ENCODE results near the gene TRPC3.

Gene TRPC3

DNA sequence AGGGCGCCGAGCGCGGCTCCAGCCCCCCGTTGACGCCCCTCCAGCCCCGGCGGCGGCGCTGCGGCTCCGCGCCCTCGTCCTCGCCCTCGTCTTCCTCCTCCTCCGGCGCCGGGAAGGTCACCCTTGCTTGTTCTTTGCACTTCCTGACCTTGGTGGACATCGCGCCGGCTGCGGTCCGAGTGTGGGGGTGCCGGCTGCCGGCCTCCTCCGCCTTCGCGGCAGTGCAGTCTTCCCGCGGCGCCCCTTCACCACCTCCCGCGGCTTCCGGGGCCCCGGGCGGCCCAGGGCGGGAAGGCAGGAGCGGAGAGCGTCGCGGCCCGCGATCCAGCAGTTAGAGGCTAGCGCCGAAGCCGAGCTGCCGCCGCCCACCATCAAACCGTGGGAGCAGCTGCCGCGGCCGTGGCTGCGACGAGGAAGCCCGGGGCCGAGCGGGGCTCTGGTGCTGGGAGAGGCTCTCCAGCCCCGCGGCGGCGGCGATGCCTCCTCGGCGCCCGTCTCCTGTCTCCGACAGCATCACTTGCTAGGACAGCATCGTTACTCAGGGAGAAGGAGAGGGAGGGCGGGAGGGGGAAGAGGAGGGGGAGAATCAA is at the start of gene TRPC3:
Gene TRPC3 (minus strand): TSS at position 540 of the 590 bp plus-strand sequence. CDS start 380 bp downstream, at position 160.
- DNase-seq (ENCODE audit: low read depth in 3 of 3), result peak in 2 of 3 experiments; percentile 10 to 19

DNA sequence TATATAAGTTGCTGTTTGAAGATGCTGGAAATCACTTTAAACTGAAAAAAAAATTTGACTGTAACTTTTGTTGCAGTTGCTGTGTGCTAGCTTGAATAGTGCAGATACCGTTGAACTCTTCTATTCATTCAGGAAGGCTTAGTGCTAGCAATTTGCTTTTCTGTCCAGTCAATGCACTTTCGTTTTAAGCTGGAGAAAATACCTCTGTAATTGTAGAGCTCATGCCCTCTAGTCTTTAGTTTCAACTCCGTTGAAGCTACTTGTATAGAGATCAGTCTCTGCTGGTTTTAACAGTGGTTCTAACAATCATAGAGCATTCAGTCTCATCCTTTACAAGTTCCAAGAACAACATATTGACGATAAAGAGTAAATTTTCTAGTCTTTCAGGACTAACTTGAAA is 49.0 kb upstream of the TRPC3 start:
- no peak for DNase-seq (ENCODE audit: low read depth in 3 of 3)

DNA sequence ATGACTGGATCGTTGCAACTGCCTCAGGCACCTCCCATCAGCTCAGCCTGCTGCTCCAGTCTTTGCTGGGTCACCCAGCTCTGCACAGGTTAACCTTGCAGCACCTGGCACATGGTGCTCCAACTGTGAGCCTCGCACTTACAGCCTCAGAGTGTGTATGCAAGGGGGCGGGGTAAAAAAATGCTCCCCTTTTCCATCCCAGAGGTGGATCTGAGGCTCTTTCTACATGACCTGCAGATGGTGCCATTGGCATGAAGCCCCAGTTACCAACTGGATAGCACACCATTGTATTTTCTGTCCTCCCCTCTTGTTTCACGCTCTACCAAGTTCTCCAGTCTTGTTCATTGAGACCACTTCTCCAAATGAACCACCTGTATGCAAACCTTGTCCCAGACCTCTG is 46.2 kb upstream of the TRPC3 start:
- DNase-seq (ENCODE audit: low read depth in 3 of 3), result no peak

DNA sequence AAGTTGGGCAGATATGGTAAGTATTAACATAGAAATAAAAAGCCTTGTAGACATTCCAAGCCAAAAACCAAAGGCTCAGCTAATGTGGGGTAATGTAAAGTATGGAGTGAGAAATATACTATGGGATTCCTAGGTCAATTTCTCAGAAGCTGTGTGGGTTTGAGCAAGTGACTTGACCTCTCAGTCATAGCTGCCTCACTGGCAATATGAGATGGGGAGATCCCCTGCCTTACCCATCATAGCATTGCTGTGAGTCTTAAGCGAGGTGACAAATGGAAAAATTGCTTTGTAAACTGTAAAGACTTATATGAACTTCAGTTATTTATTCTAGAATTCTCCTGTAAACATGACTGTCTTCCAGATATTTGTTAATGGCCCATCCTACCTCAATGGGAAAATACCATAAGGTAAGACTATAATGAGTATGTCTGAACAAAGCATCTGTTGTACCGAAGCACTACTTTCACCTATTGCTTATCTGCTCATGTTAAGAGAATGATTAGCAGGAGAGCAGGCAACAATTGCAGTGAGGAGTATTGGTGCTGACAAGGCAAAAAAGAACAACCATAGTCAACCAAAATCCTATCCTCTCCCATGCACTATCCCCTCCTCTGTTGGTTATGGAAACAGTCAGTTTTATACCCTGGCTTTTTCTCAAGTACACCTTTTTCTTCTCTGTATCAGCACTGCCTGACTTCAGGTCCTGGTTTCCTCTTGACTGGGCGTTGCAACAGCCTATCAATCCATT is 44.1 kb upstream of the TRPC3 start:
- no peak for DNase-seq (ENCODE audit: low read depth in 3 of 3)

DNA sequence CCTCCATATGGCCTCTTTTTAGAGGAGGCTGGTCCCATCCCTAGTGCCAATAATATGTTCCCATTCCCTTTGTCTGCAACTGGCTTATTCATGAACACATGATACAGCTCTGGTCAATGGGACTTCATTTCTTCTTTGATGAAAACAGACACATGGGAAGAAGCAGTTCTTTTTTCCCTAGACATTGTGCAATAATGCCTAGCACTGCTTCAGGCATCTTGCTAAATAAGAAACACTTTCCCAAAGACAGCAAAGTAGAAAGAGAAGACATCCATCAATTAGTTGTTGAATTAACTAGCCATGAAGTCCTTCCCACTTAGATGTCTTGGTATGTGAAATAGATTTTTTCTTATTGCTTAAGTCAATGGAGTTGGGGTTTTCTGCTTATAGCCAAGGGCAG is 40.1 kb upstream of the TRPC3 start:
- DNase-seq (ENCODE audit: low read depth in 3 of 3), result no peak

DNA sequence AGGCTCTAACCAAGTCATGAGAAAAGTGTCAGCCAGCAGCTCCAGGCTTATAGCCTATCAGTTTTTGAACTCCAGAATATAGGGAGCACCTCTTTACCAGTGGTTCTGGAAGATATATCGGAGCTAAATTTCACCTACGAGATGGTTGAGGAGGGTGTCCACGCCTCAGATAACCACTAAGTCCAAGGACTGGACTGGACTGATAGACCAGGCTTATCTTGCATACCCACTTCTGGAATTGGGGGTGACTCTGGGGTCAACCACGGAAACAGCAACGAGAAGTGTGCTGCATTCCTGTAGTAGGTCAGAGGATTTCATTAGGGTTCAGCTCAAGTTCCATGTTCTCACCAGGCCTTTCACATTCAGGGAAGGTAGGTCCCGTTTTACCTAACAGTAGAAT is 38.6 kb upstream of the TRPC3 start:
- no peak for DNase-seq (ENCODE audit: low read depth in 3 of 3)

DNA sequence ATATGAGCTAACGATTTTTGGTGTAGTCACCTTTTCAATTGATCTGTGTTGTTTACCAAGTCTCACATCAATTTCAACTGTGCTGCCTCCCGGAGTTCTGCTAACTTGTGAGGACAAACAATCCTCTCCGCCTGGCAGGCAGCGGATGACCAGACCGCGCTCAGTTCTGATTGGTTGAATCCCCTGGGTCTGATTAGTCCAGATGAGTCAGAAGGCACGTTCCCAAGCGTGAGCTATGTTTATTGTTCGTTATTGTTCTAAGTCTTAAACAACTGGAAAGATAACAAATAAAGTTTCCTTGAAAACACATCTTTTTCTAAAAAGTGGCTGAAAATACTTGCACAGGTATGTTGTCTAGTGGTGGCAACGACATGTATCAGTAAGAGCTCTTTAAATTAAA is 37.9 kb upstream of the TRPC3 start:
- DNase-seq (ENCODE audit: low read depth in 3 of 3), result no peak

DNA sequence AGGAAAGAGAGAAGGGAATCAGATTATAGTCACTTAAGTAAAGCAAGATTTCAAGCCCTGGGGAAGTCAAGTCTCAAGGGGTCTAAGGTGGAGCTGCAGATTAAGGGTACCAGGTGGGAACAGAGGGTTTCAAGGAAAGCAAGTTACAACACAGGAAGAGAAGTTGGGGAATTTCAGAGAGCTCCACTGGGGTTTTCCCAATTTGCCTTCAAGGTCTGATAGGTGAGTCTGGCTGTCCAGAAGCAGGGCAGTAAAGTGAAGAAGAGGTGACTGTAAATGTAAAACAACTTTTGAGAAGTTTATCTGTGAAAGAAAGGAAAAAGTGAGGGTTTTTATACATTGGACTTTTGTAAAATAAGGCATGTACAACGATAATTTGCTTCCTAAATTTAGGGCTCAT is 37.1 kb upstream of the TRPC3 start:
- no peak for DNase-seq (ENCODE audit: low read depth in 3 of 3)

DNA sequence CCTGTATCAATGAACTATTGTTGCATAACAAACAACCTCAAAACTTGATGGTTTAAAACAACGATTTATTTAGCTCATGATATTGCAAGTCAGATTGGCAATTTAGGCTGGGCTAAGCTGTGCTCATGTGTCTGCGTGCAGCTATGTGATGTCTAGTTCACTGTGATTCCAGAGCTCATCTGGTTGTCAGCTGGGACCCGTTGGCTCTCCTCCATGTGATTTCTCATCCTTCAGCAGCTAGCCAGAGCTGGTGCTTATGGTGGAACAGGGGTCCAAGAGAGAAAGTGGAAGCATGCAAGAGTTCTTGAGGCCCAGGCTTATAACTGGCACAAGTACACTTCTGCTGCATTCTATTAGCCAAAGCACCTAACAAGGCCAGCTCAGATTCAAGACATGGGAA is 28.8 kb upstream of the TRPC3 start:
- DNase-seq (ENCODE audit: low read depth in 3 of 3), result no peak

DNA sequence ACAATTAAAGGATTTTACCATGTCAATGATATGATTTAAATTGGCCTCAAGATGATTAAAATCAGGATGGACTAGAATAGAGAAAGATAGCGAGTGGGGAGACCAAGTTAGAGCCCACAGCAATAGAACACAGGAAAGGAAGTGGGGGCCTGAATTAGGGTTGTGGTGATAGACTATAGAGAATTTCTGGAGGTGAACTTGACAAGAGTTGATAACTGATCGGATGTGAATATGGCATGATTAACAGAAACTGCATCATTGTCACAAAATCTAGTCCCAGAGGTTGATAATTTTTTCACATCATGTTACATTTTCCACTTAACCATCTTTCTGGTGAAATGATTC is 26.3 kb upstream of the TRPC3 start:
- DNase-seq (ENCODE audit: low read depth in 3 of 3), result no peak

DNA sequence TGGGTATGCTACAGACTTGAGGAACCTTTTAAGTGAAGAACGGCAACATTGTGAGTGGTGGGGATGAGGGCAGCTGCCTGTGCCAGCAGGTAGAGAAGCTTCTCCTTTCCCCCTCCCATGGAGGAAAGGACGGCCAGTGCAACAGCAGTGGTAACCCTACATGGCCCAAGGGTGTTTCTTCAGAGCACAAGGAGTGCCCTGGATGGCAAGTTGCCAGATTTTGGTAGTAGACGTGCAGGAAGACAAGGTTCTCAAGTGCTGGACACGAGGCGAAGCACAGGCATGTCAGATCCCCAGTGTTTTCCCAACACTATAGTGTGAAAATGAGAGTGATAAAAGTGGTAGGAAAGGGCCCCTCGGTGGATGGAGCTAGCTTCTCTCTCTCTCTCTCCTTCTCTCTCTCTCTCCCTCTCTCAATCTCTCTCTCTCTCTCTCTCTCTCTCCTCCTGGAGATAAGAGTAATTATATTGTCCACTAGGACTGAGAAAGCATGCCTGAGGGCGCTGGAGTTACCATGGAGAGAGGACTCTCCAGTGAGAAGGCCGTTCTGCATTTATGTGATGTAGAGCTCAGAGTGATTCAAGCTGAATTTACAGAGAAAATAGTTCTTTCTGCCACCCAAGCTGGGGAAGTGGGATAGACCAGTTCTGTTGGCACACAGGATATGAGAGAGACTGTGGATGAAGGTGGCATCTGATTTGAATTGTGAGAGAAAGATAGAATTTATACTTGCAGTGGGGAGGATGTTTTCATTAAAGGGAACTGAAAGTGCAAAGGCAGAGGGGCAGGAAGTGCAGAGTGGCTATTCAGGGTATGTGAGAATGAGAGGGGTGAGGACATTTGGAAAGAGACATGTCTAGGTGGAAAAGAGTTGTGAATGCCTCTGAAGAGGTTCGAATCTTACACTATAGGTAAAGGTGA is 25.7 kb upstream of the TRPC3 start:
- DNase-seq (ENCODE audit: low read depth in 3 of 3), result no peak

DNA sequence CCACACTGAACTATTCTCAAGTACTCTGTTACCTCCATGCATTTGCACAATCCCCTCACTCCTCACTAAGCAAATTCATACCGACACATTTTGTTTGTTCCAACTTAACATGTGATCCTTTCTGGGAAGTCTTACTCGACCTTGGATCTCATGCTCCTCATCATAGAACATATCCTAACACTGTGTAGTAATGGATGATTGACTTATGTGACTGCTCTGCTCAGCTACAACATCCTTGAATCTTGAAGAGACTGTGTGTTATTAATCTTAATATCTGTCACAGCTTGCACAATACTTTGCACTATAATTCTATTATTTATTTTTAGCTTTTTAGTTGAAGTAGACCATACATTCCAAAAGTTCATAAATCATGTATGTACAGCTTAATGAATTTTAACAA is 23.9 kb upstream of the TRPC3 start:
- DNase-seq (ENCODE audit: low read depth in 3 of 3), result no peak

DNA sequence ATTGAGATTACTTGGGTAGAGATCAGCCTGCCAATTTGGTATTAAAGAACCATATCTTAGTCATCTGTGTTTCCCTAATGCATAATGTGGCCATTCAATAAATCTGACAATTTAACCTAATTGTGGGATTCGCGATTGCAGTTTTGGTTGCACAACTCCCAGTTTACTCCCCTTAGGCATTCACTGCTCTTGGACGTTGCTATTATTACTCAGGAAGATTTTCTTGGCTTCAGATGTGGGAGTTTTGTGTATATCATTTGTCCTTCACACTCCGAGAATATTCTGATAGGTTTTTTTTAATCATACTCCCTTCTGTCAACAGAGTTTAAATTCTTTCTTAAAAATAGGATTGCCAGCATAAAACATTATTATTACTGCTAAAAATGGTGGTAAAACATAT is 22.0 kb upstream of the TRPC3 start:
- no peak for DNase-seq (ENCODE audit: low read depth in 3 of 3)

DNA sequence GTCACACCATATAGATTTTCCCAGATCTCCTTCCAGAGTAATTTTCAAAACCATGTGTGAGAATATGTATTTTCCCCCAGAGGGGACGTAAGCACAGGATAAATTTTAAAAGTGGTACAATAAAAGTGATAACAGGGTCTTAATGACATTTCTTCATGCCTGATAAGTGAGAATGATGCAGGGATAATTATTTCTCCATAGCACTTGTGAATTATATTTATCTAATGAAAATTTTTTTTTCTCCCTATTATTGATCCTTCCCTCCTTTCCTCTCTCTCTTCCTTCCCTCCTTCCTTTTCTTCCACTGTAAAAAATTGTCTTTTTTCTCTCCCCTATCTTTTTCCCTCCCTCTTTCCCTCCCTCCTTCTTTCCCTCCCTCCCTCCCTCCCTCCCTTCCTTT is 17.0 kb upstream of the TRPC3 start:
- no peak for DNase-seq (ENCODE audit: low read depth in 3 of 3)

DNA sequence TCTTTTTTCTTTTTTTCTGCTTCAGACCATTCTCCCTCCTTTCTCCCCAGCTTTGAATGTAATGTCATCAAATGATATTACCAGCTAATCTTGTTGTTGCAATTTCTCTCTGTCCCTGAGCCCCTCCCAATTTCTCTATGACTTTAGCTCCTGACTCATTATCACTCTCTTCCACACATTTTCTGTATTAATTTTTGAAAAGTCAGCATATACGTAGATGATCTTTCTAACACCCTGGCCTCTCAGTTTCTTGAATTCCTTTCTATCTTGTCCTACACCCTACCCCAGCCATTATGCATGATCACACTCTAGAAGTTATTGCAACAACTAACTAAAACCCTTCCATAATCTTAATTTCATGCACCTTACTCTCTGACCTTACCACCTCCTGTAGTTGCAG is 13.1 kb upstream of the TRPC3 start:
- no peak for DNase-seq (ENCODE audit: low read depth in 3 of 3)

DNA sequence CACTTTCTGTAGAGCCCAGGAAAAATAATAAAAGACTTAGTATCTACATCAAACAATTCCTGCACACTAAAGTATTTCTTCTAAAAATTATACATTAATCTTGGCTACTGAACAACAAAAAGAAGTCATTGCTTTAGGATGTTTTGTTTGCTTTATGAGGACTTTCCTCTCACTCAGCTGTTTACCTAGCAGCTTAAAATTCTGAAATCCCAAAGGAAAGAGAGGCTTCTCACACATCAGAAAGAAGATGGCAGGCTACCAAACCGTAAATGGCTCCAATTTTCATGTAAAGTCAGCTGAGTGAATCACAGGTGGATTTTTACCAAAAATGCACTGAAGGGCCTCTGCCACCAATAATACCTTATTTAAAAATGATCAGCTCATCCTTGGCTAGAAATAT is 9.0 kb upstream of the TRPC3 start:
- no peak for DNase-seq (ENCODE audit: low read depth in 3 of 3)

DNA sequence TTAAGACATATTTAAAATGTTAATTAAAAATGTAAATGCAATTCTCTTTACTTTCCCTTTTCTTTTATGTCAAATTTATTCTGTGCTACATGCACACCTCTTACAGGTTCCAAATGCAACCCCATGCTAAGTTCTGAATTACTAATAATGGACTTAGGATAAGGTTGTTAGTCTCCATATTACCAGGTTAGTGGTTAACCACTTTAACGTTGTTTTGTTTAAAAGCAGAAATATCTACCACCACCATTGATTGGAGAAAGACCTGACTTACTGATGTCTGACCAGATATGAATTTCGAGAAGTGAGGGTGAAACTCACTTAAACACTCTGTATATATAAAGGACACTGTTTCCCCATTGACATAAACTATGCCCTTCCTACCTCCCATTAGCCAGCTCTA is 6.9 kb upstream of the TRPC3 start:
- no peak for DNase-seq (ENCODE audit: low read depth in 3 of 3)

DNA sequence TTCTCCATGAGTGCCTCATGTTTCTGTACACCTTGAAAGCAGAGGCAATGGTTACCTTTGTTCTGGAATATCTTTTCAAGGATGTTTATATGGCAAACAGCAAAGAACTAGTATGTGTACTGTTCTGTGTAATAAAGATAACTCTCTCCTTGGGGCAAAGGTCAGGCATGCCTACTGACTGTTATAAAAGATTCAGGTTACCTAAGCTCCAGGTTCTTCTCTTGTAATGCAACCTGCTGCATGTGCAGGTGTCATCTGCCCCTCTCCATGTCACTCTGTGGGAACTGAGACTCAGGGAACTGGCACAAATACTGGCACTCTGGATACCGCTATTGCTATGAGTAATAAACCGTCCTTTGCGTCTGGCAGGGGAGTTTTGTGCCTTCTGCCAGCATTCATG is 5.4 kb upstream of the TRPC3 start:
- no peak for DNase-seq (ENCODE audit: low read depth in 3 of 3)

DNA sequence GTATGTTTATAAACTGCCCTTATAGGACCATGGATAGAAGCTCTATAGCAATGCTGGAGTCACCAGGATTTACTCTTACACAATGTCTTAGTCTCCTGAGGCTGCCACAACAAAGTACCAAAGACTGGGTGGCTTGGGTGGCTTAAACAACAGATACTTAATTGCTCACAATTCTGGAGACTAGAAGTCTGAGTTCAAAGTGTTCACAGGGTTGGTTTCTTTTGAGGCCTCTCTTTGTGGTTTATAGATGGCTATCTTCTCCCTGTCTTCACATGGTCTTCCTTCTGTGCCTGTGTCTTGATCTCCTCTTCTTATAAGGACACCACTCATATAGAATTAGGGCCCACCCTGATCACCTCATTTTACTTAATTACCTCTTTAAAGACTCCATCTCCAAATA is 2.0 kb upstream of the TRPC3 start:
- no peak for DNase-seq (ENCODE audit: low read depth in 3 of 3)

DNA sequence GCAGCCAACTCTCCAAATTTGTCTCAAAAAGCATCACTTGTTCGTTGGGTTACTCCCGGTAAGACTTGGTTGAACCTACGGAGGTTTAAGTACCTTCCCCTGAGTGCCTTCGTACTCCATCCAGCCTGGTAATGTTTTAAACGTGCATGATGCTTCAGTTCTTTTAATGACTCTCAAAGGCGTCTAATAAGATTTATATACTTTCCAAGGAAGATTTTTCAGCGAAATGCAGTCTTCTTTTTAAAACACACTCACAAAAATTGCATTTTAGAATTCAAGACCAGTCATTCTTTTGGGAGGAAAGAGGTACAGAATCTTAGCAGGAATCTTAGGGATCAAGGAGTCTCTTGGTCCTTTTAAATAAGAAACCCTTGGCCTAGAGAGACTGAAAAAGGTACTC is 430 bp upstream of the TRPC3 start:
- DNase-seq (ENCODE audit: low read depth in 3 of 3), result no peak

DNA sequence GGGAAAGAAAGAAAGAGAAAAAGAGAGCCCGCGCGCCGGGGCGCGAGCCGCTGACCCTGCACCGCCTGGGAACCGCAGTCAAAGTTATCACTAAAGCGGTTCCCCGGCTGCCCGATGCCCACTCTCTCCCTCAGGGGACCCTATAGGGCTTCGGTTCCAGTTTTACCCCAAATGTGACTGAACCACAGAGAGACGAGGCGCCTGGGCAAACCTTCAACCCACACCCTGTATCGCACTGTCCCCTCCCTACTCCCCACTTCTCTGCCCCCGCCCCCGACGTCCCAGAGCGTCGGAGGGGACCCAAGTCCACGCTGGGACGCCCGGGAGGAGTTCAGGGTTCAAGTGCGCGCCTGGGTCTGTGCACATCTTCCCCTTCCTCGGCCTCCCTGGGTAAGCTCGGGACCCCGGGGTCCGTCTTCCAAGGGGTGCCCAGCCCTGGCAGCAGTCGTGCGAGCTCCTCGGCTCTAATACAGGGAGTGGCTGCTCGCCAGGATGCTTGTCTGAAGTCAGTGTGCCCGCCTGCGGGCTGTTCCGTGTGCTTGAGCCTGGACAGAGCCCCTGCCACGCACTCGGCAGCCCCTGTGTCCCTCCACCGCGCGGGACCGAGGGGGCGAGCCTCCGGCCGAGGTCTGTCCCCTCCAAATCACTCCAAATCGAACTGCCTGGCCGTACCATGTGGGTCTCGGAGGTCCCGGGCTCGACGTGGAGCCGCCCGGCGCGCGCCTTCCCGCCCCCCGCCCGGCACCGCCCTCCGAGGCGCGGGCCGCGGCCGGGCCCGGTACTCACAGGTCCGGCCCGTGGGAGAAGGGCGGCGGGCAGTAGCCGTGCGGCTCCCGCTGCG is 960 bp downstream of the TRPC3 start:
- peak in 2 of 3 experiments; percentile 2 to 18 for DNase-seq (ENCODE audit: low read depth in 3 of 3)

DNA sequence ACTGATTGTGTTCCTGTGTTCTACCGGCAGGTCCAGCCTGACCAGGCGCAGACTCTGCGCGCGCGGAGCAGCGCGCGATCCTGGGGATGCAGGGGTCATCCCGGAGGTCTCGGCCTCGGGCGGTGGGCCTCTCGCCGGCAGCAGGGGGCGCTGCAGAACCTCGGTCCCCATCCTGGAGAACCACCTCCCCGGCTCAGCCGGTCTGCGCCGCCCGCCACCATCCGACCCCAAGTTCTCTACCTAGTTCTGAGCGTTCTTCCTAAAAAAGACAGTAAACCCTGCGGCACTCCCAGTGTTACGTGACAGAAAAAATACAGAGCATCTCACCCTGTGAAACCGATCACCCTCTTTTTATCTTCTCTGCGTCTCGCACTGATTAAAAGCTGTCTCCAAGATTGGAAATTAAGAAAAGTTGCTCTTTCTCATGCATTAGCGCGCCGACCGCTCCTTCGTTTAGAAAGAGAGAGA is 1.6 kb downstream of the TRPC3 start:
- DNase-seq (ENCODE audit: low read depth in 3 of 3), result peak; percentile 68 to 77 (median 75)
